WTC11 (cell line): ENCODE results near the gene QKI. TPM values are rescaled to one million over a fixed set of nuclear protein-coding genes. Genes with fewer than 3 reads are reported as not detected.

ENCODE experiments used
- ATAC-seq: fragments of 200-7000 bp; cut with Tn5 transposase; 2 replicates; pipeline ENCODE4 v1.10.0; 2021; ENCODE audit warnings: mild to moderate bottlenecking, moderate library complexity
- CTCF ChIA-PET: fragments of 300-600 bp; sonication (Branson Sonifier 250); formaldehyde crosslinking; loops from one replicate; lab custom pipeline; 2021; ENCODE audit warnings: antibody characterized with exemption; lab: Charles Lee
- POLR2A ChIA-PET: fragments of 350-600 bp; sonication (Branson Sonifier 250); formaldehyde crosslinking; loops from one replicate; lab custom pipeline; 2021; ENCODE audit warnings: antibody characterized with exemption; lab: Charles Lee
- DNase-seq: peaks from one replicate; pipeline ENCODE4 v3.0.0; 2021; ENCODE audit warnings: low spot score
- H3K27ac Mint-ChIP-seq: 2 replicates; pipeline ENCODE4 v1.8.0; 2021; ENCODE audit warnings: mixed read lengths
- H3K27me3 Mint-ChIP-seq: 2 replicates; pipeline ENCODE4 v1.8.0; 2021; ENCODE audit warnings: low read depth, mild to moderate bottlenecking, moderate library complexity, mixed read lengths
- H3K36me3 Mint-ChIP-seq: 2 replicates; pipeline ENCODE4 v1.8.0; 2021; ENCODE audit warnings: mixed read lengths
- H3K4me1 Mint-ChIP-seq: 2 replicates; pipeline ENCODE4 v1.8.0; 2022; ENCODE audit warnings: mixed read lengths
- H3K4me3 Mint-ChIP-seq: 2 replicates; pipeline ENCODE4 v1.8.0; 2021; ENCODE audit warnings: mild to moderate bottlenecking, moderate library complexity, mixed read lengths
- H3K9me3 Mint-ChIP-seq: 2 replicates; pipeline ENCODE4 v1.8.0; 2021; ENCODE audit warnings: mixed read lengths
- ELF4 ChIP-seq: sonication (generic); formaldehyde crosslinking; IDR thresholded peaks from 2 replicates; pipeline ENCODE4 v1.8.1; 2022; ENCODE audit warnings: low read depth, mild to moderate bottlenecking, moderate library complexity, missing genetic modification reagents
- FOXP1 ChIP-seq: sonication (generic); formaldehyde crosslinking; IDR thresholded peaks from 2 replicates; pipeline ENCODE4 v1.8.0; 2022; ENCODE audit warnings: missing genetic modification reagents, mild to moderate bottlenecking, moderate library complexity, borderline replicate concordance
- HMGA2 ChIP-seq: fragments of 250-450 bp; sonication (Bioruptor Pico); IDR thresholded peaks from 2 replicates; pipeline ENCODE4 v1.4.0; 2021; ENCODE audit warnings: mild to moderate bottlenecking, moderate library complexity
- JAZF1 ChIP-seq: fragments of 250-450 bp; sonication (Bioruptor Pico); IDR thresholded peaks from 2 replicates; pipeline ENCODE4 v1.9.0; 2021; ENCODE audit warnings: moderate library complexity, mild to moderate bottlenecking, inconsistent platforms
- MAX ChIP-seq: sonication (generic); formaldehyde crosslinking; IDR thresholded peaks from 2 replicates; pipeline ENCODE4 v1.8.0; 2022; ENCODE audit warnings: mild to moderate bottlenecking, missing genetic modification reagents
- MXD4 ChIP-seq: fragments of 250-450 bp; sonication (Bioruptor Pico); IDR thresholded peaks from 2 replicates; pipeline ENCODE4 v1.8.0; 2021; ENCODE audit warnings: mild to moderate bottlenecking, moderate library complexity, borderline replicate concordance
- NFATC4 ChIP-seq: fragments of 250-450 bp; sonication (Bioruptor Pico); IDR thresholded peaks from 2 replicates; pipeline ENCODE4 v1.9.0; 2021; ENCODE audit warnings: mild to moderate bottlenecking
- SMAD3 ChIP-seq: sonication (generic); formaldehyde crosslinking; IDR thresholded peaks from 2 replicates; pipeline ENCODE4 v1.8.0; 2022; ENCODE audit warnings: missing genetic modification reagents, mild to moderate bottlenecking, borderline replicate concordance
- SP1 ChIP-seq: sonication (generic); formaldehyde crosslinking; conservative IDR thresholded peaks from 2 replicates; pipeline ENCODE4 v1.8.1; 2022; ENCODE audit warnings: missing genetic modification reagents
- TP53 ChIP-seq: sonication (generic); formaldehyde crosslinking; IDR thresholded peaks from 2 replicates; pipeline ENCODE4 v1.8.1; 2023; ENCODE audit warnings: mild to moderate bottlenecking, missing genetic modification reagents
- USF2 ChIP-seq: sonication (generic); formaldehyde crosslinking; IDR thresholded peaks from 2 replicates; pipeline ENCODE4 v1.8.1; 2023; ENCODE audit warnings: mild to moderate bottlenecking, missing genetic modification reagents, moderate library complexity
- ZNF138 ChIP-seq: sonication (generic); formaldehyde crosslinking; conservative IDR thresholded peaks from 2 replicates; pipeline ENCODE4 v1.8.1; 2022; ENCODE audit warnings: mild to moderate bottlenecking, moderate library complexity, missing genetic modification reagents
- ZNF263 ChIP-seq: sonication (generic); formaldehyde crosslinking; IDR thresholded peaks from 2 replicates; pipeline ENCODE4 v1.8.1; 2022; ENCODE audit warnings: low read depth, mild to moderate bottlenecking, moderate library complexity, missing genetic modification reagents
- ZNF281 ChIP-seq: sonication (generic); formaldehyde crosslinking; IDR thresholded peaks from 2 replicates; pipeline ENCODE4 v1.8.0; 2023; ENCODE audit warnings: mild to moderate bottlenecking, missing genetic modification reagents
- ZNF396 ChIP-seq: fragments of 250-450 bp; sonication (Bioruptor Pico); IDR thresholded peaks from 2 replicates; pipeline ENCODE4 v1.8.0; 2021; ENCODE audit warnings: mild to moderate bottlenecking, moderate library complexity, borderline replicate concordance
- total RNA-seq: library from RNA; stranded (reverse); gene quantifications from 3 replicates; pipeline ENCODE4 v1.2.3, GENCODE V29; 2021
- TF ChIP-seq, protein P1 (sequence below): fragments of 250-450 bp; sonication (Bioruptor Pico); IDR thresholded peaks from 2 replicates; pipeline ENCODE4 v1.9.0; 2021; ENCODE audit warnings: moderate library complexity, mild to moderate bottlenecking, inconsistent platforms, borderline replicate concordance
- TF ChIP-seq, protein P2 (sequence below): sonication (generic); formaldehyde crosslinking; IDR thresholded peaks from 2 replicates; pipeline ENCODE4 v1.8.0; 2022; ENCODE audit warnings: missing genetic modification reagents
- TF ChIP-seq, protein P3 (sequence below): fragments of 250-450 bp; sonication (Bioruptor Pico); IDR thresholded peaks from 2 replicates; pipeline ENCODE4 v1.9.0; 2021; ENCODE audit warnings: mild to moderate bottlenecking, borderline replicate concordance
- TF ChIP-seq, protein P4 (sequence below): fragments of 250-450 bp; sonication (Bioruptor Pico); conservative IDR thresholded peaks from 2 replicates; pipeline ENCODE4 v1.9.0; 2021; ENCODE audit warnings: mild to moderate bottlenecking

The QKI gene
- total RNA-seq, 1 experiment from 2014 or later = 145 TPM

GRCh38 chr6:163398115-163398514 is 16.4 kb upstream of the QKI start:
- CTCF ChIA-PET = no interaction called here
- ATAC-seq (no peak), DNase-seq (no peak)
- peaks cover 61% of the 10 kb centered on the region for H3K4me1 Mint-ChIP-seq
- TF ChIP-seq ELF4 (CRISPR knock-in tag) (no peak), HMGA2 (CRISPR knock-in tag) (no peak), ZNF263 (CRISPR knock-in tag) (no peak), SP1 (CRISPR knock-in tag) (no peak), JAZF1 (no peak), ZNF396 (no peak), ZNF138 (CRISPR knock-in tag) (no peak), NFATC4 (no peak), MXD4 (CRISPR knock-in tag) (no peak), SMAD3 (CRISPR knock-in tag) (no peak), FOXP1 (no peak), USF2 (CRISPR knock-in tag) (no peak), TP53 (no peak), ZNF281 (CRISPR knock-in tag) (no peak), MAX (CRISPR knock-in tag) (no peak)
- TF ChIP-seq, protein P1, sequence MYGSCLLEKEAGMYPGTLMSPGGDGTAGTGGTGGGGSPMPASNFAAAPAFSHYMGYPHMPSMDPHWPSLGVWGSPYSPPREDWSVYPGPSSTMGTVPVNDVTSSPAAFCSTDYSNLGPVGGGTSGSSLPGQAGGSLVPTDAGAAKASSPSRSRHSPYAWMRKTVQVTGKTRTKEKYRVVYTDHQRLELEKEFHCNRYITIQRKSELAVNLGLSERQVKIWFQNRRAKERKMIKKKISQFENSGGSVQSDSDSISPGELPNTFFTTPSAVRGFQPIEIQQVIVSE (CRISPR knock-in tag) = no peak
- TF ChIP-seq, protein P2, sequence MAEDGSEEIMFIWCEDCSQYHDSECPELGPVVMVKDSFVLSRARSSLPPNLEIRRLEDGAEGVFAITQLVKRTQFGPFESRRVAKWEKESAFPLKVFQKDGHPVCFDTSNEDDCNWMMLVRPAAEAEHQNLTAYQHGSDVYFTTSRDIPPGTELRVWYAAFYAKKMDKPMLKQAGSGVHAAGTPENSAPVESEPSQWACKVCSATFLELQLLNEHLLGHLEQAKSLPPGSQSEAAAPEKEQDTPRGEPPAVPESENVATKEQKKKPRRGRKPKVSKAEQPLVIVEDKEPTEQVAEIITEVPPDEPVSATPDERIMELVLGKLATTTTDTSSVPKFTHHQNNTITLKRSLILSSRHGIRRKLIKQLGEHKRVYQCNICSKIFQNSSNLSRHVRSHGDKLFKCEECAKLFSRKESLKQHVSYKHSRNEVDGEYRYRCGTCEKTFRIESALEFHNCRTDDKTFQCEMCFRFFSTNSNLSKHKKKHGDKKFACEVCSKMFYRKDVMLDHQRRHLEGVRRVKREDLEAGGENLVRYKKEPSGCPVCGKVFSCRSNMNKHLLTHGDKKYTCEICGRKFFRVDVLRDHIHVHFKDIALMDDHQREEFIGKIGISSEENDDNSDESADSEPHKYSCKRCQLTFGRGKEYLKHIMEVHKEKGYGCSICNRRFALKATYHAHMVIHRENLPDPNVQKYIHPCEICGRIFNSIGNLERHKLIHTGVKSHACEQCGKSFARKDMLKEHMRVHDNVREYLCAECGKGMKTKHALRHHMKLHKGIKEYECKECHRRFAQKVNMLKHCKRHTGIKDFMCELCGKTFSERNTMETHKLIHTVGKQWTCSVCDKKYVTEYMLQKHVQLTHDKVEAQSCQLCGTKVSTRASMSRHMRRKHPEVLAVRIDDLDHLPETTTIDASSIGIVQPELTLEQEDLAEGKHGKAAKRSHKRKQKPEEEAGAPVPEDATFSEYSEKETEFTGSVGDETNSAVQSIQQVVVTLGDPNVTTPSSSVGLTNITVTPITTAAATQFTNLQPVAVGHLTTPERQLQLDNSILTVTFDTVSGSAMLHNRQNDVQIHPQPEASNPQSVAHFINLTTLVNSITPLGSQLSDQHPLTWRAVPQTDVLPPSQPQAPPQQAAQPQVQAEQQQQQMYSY (CRISPR knock-in tag) = no peak
- TF ChIP-seq, protein P3, sequence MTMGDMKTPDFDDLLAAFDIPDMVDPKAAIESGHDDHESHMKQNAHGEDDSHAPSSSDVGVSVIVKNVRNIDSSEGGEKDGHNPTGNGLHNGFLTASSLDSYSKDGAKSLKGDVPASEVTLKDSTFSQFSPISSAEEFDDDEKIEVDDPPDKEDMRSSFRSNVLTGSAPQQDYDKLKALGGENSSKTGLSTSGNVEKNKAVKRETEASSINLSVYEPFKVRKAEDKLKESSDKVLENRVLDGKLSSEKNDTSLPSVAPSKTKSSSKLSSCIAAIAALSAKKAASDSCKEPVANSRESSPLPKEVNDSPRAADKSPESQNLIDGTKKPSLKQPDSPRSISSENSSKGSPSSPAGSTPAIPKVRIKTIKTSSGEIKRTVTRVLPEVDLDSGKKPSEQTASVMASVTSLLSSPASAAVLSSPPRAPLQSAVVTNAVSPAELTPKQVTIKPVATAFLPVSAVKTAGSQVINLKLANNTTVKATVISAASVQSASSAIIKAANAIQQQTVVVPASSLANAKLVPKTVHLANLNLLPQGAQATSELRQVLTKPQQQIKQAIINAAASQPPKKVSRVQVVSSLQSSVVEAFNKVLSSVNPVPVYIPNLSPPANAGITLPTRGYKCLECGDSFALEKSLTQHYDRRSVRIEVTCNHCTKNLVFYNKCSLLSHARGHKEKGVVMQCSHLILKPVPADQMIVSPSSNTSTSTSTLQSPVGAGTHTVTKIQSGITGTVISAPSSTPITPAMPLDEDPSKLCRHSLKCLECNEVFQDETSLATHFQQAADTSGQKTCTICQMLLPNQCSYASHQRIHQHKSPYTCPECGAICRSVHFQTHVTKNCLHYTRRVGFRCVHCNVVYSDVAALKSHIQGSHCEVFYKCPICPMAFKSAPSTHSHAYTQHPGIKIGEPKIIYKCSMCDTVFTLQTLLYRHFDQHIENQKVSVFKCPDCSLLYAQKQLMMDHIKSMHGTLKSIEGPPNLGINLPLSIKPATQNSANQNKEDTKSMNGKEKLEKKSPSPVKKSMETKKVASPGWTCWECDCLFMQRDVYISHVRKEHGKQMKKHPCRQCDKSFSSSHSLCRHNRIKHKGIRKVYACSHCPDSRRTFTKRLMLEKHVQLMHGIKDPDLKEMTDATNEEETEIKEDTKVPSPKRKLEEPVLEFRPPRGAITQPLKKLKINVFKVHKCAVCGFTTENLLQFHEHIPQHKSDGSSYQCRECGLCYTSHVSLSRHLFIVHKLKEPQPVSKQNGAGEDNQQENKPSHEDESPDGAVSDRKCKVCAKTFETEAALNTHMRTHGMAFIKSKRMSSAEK (CRISPR knock-in tag) = no peak
- TF ChIP-seq, protein P4, sequence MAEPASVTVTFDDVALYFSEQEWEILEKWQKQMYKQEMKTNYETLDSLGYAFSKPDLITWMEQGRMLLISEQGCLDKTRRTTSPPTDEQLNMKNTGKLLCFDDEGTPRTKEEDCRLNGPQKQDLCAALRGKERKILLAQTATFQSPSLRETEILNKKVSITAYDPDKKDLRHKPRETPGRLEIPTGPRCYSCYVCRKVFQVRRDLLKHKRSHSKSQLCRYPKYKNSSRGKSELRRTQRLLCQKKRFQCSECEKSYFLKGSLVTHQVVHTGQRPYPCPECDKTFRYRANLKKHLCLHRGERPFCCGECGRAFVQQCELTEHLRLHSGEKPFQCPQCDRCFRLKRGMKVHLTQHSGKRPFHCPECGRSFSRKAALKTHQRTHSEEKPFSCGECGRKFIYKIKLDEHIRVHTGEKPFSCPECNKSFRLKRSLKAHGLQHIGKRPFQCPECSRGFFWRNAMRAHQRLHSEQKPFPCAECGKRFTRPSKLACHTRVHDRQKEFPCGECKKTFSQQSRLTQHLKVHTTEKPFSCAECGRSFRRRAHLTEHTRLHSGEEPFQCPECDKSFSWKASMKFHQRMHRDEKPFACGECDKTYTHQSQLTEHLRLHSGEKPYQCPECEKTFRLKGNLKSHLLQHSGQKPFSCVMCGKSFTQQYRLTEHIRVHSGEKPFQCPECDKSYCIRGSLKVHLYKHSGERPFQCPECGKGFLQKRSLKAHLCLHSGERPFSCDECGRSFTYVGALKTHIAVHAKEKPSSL (CRISPR knock-in tag) = no peak
- H3K4me3 Mint-ChIP-seq = no peak overlapping the region
- H3K27ac Mint-ChIP-seq = no peak overlapping the region
- H3K27me3 Mint-ChIP-seq = no peaks in the 10 kb centered on the region; the same call in 1 of the 2 replicates
- H3K9me3 Mint-ChIP-seq = no peaks in the 10 kb centered on the region
- no peaks in the 10 kb centered on the region for H3K36me3 Mint-ChIP-seq
- POLR2A ChIA-PET = no interaction called here
